Measurements from ENCODE around the gene NKX3-2.

GRCh38 chr4:13539047-13539618, 5.2 kb downstream of the NKX3-2 start:
- TF ChIP-seq EZH2 (IDR thresholded peaks at IDR 0.05) (no peak), POLR2AphosphoS5 (IDR thresholded peaks at IDR 0.05; ENCODE audit: borderline replicate concordance, low read depth, low read length) (no peak)
